Measurements from ENCODE around the gene APOB.

APOB gene, protein sequence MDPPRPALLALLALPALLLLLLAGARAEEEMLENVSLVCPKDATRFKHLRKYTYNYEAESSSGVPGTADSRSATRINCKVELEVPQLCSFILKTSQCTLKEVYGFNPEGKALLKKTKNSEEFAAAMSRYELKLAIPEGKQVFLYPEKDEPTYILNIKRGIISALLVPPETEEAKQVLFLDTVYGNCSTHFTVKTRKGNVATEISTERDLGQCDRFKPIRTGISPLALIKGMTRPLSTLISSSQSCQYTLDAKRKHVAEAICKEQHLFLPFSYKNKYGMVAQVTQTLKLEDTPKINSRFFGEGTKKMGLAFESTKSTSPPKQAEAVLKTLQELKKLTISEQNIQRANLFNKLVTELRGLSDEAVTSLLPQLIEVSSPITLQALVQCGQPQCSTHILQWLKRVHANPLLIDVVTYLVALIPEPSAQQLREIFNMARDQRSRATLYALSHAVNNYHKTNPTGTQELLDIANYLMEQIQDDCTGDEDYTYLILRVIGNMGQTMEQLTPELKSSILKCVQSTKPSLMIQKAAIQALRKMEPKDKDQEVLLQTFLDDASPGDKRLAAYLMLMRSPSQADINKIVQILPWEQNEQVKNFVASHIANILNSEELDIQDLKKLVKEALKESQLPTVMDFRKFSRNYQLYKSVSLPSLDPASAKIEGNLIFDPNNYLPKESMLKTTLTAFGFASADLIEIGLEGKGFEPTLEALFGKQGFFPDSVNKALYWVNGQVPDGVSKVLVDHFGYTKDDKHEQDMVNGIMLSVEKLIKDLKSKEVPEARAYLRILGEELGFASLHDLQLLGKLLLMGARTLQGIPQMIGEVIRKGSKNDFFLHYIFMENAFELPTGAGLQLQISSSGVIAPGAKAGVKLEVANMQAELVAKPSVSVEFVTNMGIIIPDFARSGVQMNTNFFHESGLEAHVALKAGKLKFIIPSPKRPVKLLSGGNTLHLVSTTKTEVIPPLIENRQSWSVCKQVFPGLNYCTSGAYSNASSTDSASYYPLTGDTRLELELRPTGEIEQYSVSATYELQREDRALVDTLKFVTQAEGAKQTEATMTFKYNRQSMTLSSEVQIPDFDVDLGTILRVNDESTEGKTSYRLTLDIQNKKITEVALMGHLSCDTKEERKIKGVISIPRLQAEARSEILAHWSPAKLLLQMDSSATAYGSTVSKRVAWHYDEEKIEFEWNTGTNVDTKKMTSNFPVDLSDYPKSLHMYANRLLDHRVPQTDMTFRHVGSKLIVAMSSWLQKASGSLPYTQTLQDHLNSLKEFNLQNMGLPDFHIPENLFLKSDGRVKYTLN (N-terminal part only)

DNA sequence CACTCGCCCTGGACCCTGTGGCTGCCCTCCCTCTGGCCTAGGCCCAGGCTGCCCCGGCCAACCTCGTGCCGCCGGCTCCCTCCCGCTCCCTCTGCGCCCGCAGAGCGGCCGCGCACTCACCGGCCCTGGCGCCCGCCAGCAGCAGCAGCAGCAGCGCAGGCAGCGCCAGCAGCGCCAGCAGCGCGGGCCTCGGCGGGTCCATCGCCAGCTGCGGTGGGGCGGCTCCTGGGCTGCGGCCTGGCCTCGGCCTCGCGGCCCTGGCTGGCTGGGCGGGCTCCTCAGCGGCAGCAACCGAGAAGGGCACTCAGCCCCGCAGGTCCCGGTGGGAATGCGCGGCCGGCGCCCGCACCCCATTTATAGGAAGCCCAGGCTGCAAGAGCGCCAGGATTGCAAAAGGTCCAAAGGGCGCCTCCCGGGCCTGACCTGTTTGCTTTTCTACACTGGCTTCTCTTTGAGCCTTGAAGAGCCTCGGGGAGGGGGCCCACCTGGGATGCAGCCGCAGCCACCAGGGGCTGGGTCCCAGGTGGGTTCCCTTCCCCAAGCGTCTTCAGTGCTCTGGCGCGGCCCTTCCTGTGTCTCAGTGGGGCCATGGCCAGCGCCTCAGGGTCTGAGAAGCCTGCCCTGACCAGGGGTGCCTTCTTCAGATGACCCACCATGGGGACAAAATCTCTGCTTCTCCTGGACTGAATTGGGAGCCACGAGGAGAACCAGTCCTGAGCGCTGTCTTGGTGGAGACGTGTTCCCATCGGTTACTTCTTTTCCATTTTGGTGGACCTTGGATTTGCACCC, at the start of gene APOB:
Gene APOB (minus strand): TSS at position 330 of the 789 bp plus-strand sequence. CDS start 128 bp downstream, at position 202.
- no peak for ATAC-seq

DNA sequence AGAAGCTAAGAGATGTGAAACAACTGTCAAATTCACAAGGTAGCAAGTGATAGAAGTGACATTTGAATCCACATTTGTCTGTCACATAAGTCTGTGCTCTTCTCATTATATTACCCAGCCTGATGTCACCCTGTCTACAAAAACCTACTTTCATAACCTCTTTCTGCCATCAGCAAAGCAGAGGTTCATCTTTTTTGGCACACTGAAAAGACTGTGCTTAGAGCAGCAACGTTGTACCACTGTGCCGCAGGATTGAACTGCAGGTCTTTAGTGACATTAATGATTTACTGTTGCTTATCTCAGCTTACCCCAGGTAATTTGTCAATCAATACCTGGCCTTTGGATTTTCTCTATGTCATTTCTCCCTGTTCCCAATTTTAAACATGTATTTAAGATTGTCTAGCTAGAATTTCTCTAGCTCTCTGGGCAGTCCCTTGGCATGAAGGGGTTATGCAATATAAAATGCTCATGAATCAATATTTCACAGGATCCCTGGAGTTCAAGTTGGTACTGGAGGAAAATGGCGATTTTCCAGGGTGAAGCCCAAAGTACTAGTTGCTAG, 48.5 kb upstream of the APOB start:
- no peak for ATAC-seq

DNA sequence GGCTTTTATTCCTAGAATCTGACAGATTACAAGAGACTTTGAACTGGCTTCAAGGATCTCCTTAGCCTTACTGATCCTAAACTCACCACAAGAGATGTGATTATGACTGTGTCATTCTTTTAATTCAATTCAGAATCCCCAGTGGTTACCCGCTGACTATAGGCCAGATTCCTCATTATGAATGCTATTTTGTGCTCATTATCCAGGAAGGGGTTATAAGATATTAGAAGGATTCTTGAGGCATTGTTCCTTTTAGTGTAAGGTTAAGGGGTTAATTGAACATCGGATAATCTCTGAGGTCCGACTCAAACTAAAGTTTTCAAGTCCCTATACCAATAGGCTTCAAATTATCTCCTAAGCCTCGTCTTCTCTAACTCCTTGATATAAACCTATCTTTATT, 40.5 kb upstream of the APOB start:
- no peak for ATAC-seq

DNA sequence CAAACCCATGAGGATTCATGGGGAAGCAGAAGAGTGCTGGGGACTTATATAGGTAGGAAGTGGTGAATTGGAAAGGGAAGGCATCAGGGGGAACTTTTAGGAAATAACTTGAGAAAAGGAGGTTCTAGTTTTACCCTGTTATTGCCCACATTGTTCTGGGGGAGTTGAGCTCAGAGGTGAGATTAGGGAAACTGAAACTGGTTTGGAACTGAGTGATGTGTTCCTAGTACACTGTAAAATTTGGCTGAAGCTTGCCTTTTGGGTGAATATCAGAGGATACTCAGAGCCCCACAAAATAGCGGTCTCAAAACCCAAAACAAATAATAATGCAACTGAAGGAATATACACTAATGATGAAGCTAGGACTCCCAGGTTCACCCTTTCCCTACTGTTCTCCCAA, 39.6 kb upstream of the APOB start:
- ATAC-seq: no peak

DNA sequence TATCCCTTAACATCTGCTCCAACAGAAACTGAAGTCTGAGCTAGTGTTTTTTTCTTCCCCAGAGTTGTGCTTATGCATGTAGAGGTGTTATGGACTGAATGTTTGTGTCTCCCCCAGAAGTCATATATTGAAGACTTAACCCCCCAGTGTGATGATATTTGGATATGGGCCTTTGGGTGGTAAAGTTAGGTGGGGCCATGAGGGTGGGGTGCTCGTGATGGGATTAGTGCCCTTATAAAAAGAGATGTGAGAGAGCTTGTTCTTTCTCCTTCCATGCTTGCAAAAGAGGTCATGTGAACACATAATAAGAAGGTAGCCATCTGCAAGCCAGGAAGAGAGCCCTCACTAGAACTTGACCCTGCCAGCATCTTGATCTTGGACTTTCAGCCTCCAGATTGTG, 34.4 kb upstream of the APOB start:
- no peak for ATAC-seq

DNA sequence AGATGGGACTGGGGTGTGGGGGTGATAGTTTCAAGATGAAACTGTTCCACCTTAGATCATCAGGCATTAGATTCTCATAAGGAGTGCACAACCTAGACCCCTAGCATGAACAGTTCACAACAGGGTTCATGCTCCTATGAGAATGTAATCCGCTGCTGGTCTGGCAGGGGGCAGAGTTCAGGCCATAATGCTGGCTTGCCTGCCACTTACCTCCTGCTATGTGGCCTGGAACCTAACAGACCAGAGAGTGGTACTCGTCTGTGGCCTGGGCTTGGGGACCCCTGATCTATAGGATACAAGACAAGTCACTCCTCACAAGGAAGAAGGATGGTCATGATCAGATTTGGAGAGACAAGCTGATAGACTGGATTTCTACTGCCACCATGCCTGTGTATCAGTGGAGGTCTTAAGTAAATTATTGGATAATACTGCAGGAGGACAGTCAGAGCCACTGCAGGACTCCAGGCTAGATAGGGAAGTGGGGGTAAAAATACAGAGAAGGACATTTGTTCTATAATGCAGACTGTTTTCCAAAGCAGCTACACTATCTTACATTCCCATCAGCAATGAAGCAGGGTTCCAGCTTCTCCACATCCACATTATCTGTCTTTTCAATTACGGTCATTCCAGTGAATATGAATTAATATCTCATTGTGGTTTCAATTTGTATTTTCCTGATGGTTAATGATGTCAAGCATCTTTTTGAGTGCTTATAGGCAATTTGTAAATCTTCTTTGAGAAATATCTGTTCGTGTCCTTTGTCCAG, 28.8 kb upstream of the APOB start:
- ATAC-seq: no peak

DNA sequence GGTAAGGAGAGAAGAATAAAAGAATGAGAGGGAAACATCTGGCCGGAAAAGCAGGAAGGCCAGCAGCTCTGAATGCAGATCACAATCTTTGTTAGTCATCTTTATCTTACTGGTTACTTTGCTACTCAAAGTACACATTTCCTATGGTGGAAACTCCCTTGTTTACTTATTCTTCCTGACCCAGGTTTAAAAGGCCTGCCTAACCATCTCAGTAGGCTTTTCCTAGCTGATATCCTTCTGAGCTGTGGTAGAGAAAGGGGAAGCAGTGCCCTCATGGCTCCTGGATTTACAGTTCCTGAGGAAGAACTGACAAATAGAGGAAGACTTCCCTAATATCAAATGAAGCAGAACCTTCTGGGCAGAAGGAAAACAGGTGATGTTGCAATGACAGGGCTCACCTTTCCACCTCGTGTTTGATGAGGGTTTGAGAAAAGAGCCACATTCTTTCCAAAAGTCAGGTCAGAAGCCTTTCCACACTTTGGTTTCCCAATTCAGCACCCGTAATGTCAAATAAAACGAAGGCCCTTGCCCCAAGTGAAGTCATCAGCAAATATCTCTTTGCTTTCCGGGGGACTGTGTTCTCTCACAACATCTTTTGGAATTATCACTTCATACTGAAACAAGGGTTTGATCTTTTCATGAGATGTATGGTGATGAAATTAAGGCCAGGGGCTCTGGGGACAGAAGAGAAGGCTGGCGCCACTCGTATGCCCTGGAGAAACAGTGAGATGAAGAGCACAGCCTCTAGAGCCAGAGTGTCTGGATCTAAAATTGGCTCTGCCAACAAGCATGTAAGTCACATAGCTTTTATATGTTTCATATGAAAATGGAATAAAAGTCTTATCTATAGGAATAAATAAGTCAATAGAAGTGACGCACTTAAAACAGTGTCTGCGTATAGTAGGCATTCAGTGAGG, 26.7 kb upstream of the APOB start:
- ATAC-seq: no peak

DNA sequence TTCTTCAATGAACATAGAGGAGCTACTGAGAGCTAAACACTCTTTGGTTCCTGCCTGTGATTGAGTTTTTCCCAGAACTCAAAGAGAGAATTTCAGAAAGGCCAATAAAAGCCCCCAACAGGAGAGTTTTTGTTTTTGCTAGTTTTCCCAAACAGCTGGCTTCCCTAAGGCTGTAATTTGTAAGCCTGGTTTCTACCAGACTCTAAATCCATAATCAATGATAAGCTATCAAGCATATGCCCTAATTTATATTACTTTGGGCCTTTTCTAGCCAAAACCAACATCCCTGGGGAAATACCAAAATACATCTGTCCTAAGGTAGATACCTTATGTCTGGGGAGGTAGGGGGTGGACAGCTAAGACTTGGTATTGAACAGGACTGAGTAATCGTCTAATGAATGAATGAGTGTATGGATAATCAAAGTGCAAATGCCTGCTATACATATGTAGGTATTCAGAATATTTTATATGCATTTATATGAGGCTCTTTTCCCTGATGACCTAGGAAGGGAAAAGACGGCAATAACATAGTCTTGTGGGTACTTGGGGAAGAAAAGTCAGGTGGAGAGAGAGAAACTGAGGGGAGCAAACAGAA, 26.0 kb upstream of the APOB start:
- no peak for ATAC-seq

DNA sequence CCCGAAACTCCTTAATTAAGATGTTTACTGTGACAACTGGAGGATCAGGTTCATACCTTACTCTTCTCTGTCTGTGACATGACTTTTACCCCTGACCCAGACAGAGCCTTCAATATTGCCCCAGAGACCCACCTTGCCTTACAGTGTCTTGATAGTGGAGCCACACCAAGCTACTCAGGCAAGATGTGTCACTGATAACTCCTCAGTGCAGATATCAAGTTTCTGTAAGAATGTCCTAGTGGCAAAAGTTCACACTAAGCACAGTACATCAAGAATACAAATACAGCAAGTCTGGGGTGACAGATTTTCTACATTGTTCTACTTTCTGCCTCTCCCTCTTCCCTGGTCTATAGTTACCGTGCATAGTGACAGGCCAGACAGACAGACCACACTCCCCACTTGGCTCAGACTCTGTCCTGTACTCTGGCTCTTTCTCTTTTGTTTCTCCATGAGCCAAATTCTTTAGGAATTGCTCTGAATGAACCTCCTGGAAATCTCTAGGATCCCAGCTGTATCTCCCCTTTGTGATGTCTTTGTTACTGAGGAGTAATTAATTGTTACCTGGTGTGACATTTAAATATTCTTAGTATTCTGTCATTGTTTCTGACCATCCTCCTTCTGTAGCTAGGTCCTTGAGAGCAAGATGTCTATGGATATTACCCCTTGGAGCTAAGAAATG, 24.1 kb upstream of the APOB start:
- no peak for ATAC-seq

DNA sequence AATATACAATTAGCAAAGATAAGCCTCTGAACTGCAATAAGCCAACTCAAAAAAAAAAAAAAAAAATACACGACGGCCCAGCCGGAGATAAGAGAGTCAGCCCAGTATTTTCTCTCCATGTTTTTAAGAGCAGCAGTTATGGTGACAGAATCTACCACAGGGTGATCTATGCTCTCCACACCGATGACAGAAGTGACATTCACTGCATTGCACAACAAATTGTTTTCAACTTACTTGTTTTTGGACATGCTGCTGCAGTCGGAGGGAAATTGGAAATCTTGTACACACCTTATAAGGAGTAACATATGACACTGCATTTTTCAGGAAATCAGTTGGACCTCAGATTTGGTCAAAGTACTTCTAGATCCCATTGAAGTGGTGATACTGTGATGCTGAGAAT, 23.3 kb upstream of the APOB start:
- ATAC-seq: no peak

DNA sequence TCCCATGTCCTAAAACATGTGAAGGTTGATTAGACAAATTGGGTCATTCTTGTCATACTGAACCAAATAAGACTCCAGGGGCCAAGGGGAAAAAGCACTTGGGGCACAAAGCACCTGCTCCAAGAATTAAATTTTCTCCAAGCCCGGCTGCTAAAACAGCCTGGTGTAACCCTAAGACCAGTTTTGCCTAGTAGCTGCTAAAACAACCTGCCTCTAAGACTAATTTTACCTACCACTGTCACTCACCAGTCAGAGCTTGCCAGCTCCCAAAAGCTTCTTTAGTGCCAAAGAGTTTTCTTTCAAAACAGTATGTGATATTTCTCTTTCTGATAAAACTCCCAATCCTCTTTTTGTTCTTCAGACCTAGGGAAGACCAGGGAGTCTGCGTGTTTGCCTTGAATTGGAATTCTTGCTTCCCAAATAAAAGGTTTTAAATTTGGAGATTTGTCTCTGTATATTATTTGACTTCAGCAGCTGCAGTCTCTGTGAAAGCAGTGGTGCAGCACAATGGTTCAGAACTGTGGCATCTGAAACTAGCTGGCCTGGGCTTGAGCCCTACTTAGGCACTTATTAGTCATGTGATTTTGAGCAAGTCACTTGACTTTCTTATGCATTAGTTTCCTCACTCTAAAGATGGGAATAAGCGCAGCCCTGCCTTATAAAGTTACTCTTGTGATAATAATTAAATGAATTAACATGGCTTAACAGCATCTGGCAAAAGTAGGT, 16.2 kb upstream of the APOB start:
- no peak for ATAC-seq

DNA sequence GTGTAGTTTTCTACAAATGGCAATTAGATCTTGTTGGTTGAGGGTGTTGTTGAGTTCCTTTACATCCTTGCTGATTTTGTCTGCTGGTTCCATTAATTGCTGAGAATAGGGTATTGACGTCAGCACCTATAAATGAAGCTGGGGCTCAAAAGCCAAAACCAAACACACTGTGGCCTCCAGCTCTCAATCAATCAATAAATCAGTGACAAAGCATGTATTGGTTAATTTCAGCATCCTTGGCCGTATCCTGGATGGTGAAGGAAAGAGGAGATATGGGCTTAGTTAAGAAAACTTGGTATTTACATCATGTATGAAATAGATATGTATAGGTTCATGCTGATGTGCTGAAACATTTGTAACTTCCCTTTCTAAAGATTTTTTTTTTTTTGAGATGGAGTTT, 13.2 kb upstream of the APOB start:
- ATAC-seq: no peak

DNA sequence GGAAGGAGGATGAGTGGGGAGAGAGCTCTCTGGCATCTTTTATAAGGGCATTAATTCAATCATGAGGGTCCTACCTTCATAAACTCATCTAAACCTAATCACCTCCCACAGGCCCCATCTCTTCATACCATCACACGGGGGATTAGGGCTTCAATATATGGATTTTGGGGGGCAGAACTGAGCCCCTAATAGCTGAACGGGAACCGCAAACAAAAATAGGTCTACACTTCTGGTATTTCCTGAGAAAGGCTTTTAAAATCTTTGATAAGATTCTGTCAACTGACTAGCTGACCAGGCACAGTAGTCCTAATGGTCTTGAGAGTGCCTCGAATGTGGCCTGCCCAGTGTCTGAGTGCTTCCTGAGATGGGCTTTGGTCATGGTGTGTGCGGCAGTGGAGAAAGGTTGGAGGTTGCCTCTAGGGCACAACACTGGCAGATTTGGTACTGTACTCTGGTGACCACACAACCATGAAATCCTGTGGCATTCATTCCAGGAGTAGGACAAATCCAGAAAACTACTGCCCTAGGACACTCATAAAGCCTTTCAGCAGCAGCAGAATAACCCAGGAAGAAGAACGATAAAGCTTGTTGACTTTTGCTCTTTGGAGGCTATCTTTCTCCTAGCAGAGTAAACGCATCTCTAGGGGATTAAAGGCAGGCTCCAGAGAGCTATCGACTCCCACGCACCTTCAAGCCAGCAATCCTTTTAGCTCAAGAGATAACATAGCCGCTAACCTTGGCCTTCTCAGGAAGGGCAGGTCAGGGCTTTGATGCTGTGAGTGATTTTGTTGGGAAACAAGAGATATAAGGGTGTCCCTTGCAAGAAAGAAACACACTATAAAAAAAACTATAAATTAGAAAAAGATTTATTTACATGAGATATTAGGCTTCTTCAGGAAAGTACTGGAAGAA, 12.3 kb upstream of the APOB start:
- ATAC-seq: no peak

DNA sequence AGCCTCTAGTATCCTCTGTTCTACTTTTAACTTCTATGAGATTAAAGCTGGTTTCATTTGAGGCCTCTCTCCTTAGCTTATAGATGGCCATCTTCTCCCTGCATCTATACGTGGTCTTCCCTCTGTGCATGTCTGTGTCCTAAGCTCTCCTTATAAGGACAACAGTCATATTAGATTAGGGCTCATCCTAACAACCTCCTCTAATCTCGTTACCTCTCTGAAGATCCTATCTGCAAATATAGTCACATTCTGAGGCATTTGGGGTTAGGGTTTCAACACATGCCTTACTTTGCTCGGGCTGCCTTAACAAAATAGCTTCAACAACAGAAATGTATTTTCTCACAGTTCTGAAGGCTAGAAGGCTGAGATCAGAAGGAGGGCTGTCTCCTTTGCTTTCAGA, 11.6 kb upstream of the APOB start:
- ATAC-seq: no peak

DNA sequence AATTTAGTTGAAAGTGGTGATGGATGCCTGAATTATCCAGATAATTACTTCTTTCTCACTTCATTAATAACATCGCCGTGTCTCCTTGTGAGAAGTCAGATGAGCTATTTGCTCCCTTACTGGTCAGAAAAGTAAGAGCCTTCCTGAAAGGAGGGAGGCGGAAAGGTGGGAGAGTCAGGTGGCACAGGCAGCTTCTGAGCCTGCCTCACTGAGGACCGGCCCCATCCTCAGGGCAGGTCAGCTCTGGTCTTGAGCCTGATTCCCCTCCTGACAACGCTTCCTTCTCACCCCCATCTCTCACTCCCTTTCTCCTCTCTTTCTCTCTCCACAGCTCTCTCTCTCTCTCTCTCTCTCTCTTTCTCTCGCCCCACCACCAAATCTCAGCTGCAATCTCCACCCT, 10.1 kb upstream of the APOB start:
- ATAC-seq: no peak

DNA sequence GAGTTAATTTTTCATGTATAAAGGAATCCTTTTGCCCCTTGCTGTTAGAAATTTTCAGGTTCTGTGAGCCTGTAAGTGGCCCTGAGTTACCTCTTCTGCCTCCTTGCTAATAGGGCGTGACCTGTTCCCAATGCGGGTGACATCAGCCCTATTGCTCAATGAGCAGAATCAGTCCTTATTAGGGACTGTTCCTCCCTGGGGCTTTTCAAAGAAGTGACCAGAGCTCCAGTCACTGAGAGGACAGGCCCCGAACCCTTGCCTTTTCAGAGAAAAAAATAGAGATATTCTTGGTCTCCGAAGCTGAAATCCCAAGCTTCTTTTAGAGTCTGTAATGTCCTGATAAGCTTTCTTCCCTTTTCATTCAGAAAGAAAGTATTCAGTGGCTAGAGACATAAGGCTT, 8.2 kb upstream of the APOB start:
- ATAC-seq: no peak

DNA sequence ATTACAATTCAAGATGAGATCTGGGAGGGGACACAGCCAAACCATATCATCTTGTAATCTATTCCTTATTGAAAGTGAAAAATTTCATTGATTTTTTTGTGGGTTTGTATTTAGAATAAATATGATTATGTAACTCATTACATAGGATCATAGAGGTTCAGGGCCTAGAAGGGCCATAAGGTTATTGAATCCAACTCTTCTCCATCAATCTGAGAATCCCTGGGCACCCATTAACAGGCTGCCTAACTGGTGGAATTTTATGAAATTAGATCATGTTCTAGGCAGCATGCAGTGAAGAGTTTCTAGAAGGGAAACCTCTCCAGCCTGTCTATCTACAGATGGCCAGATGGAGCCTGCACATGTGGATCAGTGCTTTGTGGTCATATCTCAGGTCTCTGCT, 6.3 kb upstream of the APOB start:
- no peak for ATAC-seq

All from activated CD4-positive, CD25-positive, alpha-beta regulatory T cell treated with anti-CD3 and anti-CD28 coated beads, Interleukin-2, amount 50 U/mL, for 24 hours (primary cell).